Neural progenitor cell (in vitro differentiated cells): ENCODE measurements around the gene RIC3. TPM values are rescaled to one million over a fixed set of nuclear protein-coding genes. Genes with fewer than 3 reads are reported as not detected.
A peak's percentile ranks its signal among the peaks of the same experiment; 100 is the strongest.

ENCODE experiments used
- DNase-seq: peaks from one replicate; pipeline ENCODE4 v3.0.0-alpha.2; 2016; ENCODE audit warnings: low spot score
- H2AFZ ChIP-seq: fragments of 200-600 bp; sonication (generic); replicated peaks from 2 replicates; pipeline ENCODE4 v1.6.1; 2016; ENCODE audit warnings: antibody characterized with exemption
- H3F3A ChIP-seq: fragments of 200-600 bp; sonication (generic); 2 replicates; pipeline ENCODE4 v1.6.1; 2016; ENCODE audit warnings: antibody characterized with exemption, low read depth
- H3K27ac ChIP-seq: fragments of 200-600 bp; sonication (generic); 2 replicates; pipeline ENCODE4 v1.5.1; 2016; ENCODE audit warnings: mild to moderate bottlenecking
- H3K27me3 ChIP-seq: fragments of 200-600 bp; sonication (generic); 2 replicates; pipeline ENCODE4 v1.6.1; 2016; ENCODE audit warnings: mild to moderate bottlenecking, moderate library complexity
- H3K36me3 ChIP-seq: fragments of 200-600 bp; sonication (generic); 2 replicates; pipeline ENCODE4 v1.5.1; 2016
- H3K4me1 ChIP-seq: fragments of 200-600 bp; sonication (generic); 2 replicates; pipeline ENCODE4 v1.6.1; 2016; ENCODE audit warnings: mixed run types
- H3K4me2 ChIP-seq: fragments of 200-600 bp; sonication (generic); 2 replicates; pipeline ENCODE4 v1.6.1; 2016
- H3K4me3 ChIP-seq: fragments of 200-600 bp; sonication (generic); 2 replicates; pipeline ENCODE4 v1.5.1; 2016
- H3K79me2 ChIP-seq: fragments of 200-600 bp; sonication (generic); 2 replicates; pipeline ENCODE4 v1.6.1; 2016; ENCODE audit warnings: low read depth
- H3K9ac ChIP-seq: fragments of 200-600 bp; sonication (generic); 2 replicates; pipeline ENCODE4 v1.6.1; 2016
- H3K9me3 ChIP-seq: fragments of 200-600 bp; sonication (generic); 2 replicates; pipeline ENCODE4 v1.5.1; 2016; ENCODE audit warnings: low read depth
- H4K20me1 ChIP-seq: fragments of 200-600 bp; sonication (generic); 2 replicates; pipeline ENCODE4 v1.6.1; 2016; ENCODE audit warnings: low read depth
- H3K27ac Mint-ChIP-seq: 3 replicates; pipeline ENCODE4 v1.8.0; 2021; ENCODE audit warnings: mixed read lengths
- H3K27me3 Mint-ChIP-seq: 2 replicates; pipeline ENCODE4 v1.8.0; 2022; ENCODE audit warnings: low read depth, mild to moderate bottlenecking, inconsistent platforms, moderate library complexity, mixed read lengths; ENCODE audit not compliant: insufficient read depth
- H3K36me3 Mint-ChIP-seq: 3 replicates; pipeline ENCODE4 v1.8.0; 2021; ENCODE audit warnings: mixed read lengths
- H3K4me1 Mint-ChIP-seq: 3 replicates; pipeline ENCODE4 v1.8.0; 2021; ENCODE audit warnings: mixed read lengths
- H3K4me3 Mint-ChIP-seq: 3 replicates; pipeline ENCODE4 v1.8.0; 2021; ENCODE audit warnings: mild to moderate bottlenecking, moderate library complexity, mixed read lengths
- H3K9me3 Mint-ChIP-seq: 3 replicates; pipeline ENCODE4 v1.8.0; 2020; ENCODE audit warnings: mixed read lengths
- CTCF ChIP-seq: fragments of 200-600 bp; sonication (generic); IDR thresholded peaks from 2 replicates; pipeline ENCODE4 v1.5.1; 2017; ENCODE audit warnings: antibody characterized with exemption, mild to moderate bottlenecking
- EZH2 ChIP-seq: fragments of 200-600 bp; sonication (generic); IDR thresholded peaks from 2 replicates; pipeline ENCODE4 v1.6.1; 2017; ENCODE audit warnings: antibody characterized with exemption, mild to moderate bottlenecking, moderate library complexity
- EZH2phosphoT487 ChIP-seq: fragments of 200-600 bp; sonication (generic); IDR thresholded peaks from 2 replicates; pipeline ENCODE4 v1.6.1; 2017; ENCODE audit warnings: antibody characterized with exemption
- total RNA-seq: library from RNA; depleted of rRNA; stranded (reverse); fragments of >200 nt; gene quantifications from 2 replicates; pipeline ENCODE4 v1.2.3, GENCODE V29; 2015; ENCODE audit warnings: low replicate concordance

RIC3 gene
- total RNA-seq, 1 donor from 2014 or later, result 33.7 TPM

GRCh38 chr11:8100605-8101004, 68.2 kb downstream of the RIC3 start:
- Mint-ChIP-seq H3K27me3 (peaks cover 5% of the 10 kb centered on the region), H3K27ac (no peak overlapping the region), H3K4me3 (no peak overlapping the region), H3K9me3 (no peaks in the 10 kb centered on the region), H3K4me1 (no peaks in the 10 kb centered on the region), H3K36me3 (peaks cover 22% of the 10 kb centered on the region)
- H3K9me3 ChIP-seq, result no peaks in the 10 kb centered on the region
- no peak overlapping the region for H3K4me2 ChIP-seq
- no peaks in the 10 kb centered on the region for H3F3A ChIP-seq
- no peak overlapping the region for H3K27ac ChIP-seq
- H3K4me1 ChIP-seq, result no peaks in the 10 kb centered on the region
- no peaks in the 10 kb centered on the region for H3K36me3 ChIP-seq
- H3K4me3 ChIP-seq, result no peak overlapping the region
- H3K27me3 ChIP-seq, result no peaks in the 10 kb centered on the region
- no peak overlapping the region for H3K9ac ChIP-seq
- no peak overlapping the region for H2AFZ ChIP-seq
- no peak for TF ChIP-seq EZH2phosphoT487
- no peaks in the 10 kb centered on the region for H4K20me1 ChIP-seq
- DNase-seq, result no peak
- no peaks in the 10 kb centered on the region for H3K79me2 ChIP-seq

DNA sequence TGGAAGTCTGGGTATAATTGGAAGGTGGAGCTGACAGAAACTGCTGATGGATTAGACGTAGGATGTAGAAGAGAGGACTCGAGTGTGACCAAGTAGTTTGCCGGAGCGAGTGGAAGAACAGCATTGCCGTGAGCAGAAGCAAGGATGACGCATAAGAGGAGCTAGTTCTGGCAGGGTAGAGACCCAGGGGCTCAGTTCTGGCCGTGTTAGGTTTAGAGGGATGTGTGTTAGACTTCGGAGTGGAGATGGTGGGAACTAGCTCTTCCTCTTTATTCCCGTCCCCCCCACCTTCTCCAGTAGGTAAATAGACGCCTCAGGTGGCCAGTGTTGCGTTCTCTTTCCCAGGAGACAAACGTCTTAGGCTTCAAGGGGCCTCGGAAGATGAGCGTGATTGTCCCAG, 68.7 kb downstream of the RIC3 start:
- Mint-ChIP-seq H3K27me3 (peaks cover 5% of the 10 kb centered on the region), H3K9me3 (no peaks in the 10 kb centered on the region), H3K4me3 (no peak overlapping the region), H3K36me3 (peaks cover 21% of the 10 kb centered on the region), H3K27ac (no peak overlapping the region), H3K4me1 (no peaks in the 10 kb centered on the region)
- H3F3A ChIP-seq, result no peaks in the 10 kb centered on the region
- TF ChIP-seq CTCF, result no peak
- no peak for TF ChIP-seq EZH2
- no peak for TF ChIP-seq EZH2phosphoT487
- no peak overlapping the region for H3K9ac ChIP-seq
- no peak overlapping the region for H3K27ac ChIP-seq
- H3K79me2 ChIP-seq, result no peaks in the 10 kb centered on the region
- H2AFZ ChIP-seq, result no peak overlapping the region
- H3K4me2 ChIP-seq, result no peak overlapping the region
- H3K27me3 ChIP-seq, result no peaks in the 10 kb centered on the region
- H4K20me1 ChIP-seq, result no peaks in the 10 kb centered on the region
- no peak overlapping the region for H3K4me3 ChIP-seq
- H3K36me3 ChIP-seq, result no peaks in the 10 kb centered on the region
- H3K9me3 ChIP-seq, result no peaks in the 10 kb centered on the region
- no peaks in the 10 kb centered on the region for H3K4me1 ChIP-seq
- no peak for DNase-seq

- peaks cover 7% of the 10 kb centered on the region for H3K27me3 Mint-ChIP-seq
- H3K27me3 ChIP-seq, result no peaks in the 10 kb centered on the region
- H3K36me3 ChIP-seq, result no peaks in the 10 kb centered on the region
- H3K79me2 ChIP-seq, result no peaks in the 10 kb centered on the region
- no peak overlapping the region for H2AFZ ChIP-seq
- H3K36me3 Mint-ChIP-seq, result peaks cover 19% of the 10 kb centered on the region
- no peak overlapping the region for H3K4me2 ChIP-seq
- H3F3A ChIP-seq, result no peaks in the 10 kb centered on the region
- H3K9me3 Mint-ChIP-seq, result no peaks in the 10 kb centered on the region
- H3K4me1 Mint-ChIP-seq, result no peaks in the 10 kb centered on the region
- H4K20me1 ChIP-seq, result no peaks in the 10 kb centered on the region
- no peaks in the 10 kb centered on the region for H3K9me3 ChIP-seq
- H3K27ac Mint-ChIP-seq, result no peak overlapping the region
- H3K9ac ChIP-seq, result no peak overlapping the region
- TF ChIP-seq EZH2phosphoT487 (no peak), EZH2 (no peak), CTCF (peak; percentile 90)
- H3K4me3 ChIP-seq, result no peak overlapping the region
- H3K4me3 Mint-ChIP-seq, result no peak overlapping the region
- no peak overlapping the region for H3K27ac ChIP-seq
- no peaks in the 10 kb centered on the region for H3K4me1 ChIP-seq
- peak; percentile 75 for DNase-seq
Measured at GRCh38 chr11:8099291-8099899, 69.4 kb downstream of the RIC3 start.

GRCh38 chr11:8098879-8099278, 69.9 kb downstream of the RIC3 start:
- no peaks in the 10 kb centered on the region for H3F3A ChIP-seq
- H3K9me3 Mint-ChIP-seq, result no peaks in the 10 kb centered on the region
- no peaks in the 10 kb centered on the region for H4K20me1 ChIP-seq
- H3K27me3 Mint-ChIP-seq, result peaks cover 7% of the 10 kb centered on the region
- no peaks in the 10 kb centered on the region for H3K4me1 Mint-ChIP-seq
- H3K4me3 ChIP-seq, result no peak overlapping the region
- no peaks in the 10 kb centered on the region for H3K36me3 ChIP-seq
- no peak for DNase-seq
- peaks cover 17% of the 10 kb centered on the region for H3K36me3 Mint-ChIP-seq
- no peak overlapping the region for H3K4me3 Mint-ChIP-seq
- H3K27ac ChIP-seq, result no peak overlapping the region
- H3K4me1 ChIP-seq, result no peaks in the 10 kb centered on the region
- H3K9me3 ChIP-seq, result no peaks in the 10 kb centered on the region
- H3K79me2 ChIP-seq, result no peaks in the 10 kb centered on the region
- H3K27me3 ChIP-seq, result no peaks in the 10 kb centered on the region
- H3K27ac Mint-ChIP-seq, result no peak overlapping the region
- no peak overlapping the region for H2AFZ ChIP-seq
- H3K9ac ChIP-seq, result no peak overlapping the region
- no peak for TF ChIP-seq EZH2phosphoT487
- no peak for TF ChIP-seq CTCF
- no peak for TF ChIP-seq EZH2
- H3K4me2 ChIP-seq, result no peak overlapping the region
